NCI-H1930 (cell line): ENCODE data around the gene IPO13.
A peak's percentile ranks its signal among the peaks of the same experiment; 100 is the strongest.

Experiments
- DNase-seq, 2 experiments: peaks; one replicate each; lab custom pipeline; 2025; lab: John Stamatoyannopoulos, UW

The IPO13 gene

DNA sequence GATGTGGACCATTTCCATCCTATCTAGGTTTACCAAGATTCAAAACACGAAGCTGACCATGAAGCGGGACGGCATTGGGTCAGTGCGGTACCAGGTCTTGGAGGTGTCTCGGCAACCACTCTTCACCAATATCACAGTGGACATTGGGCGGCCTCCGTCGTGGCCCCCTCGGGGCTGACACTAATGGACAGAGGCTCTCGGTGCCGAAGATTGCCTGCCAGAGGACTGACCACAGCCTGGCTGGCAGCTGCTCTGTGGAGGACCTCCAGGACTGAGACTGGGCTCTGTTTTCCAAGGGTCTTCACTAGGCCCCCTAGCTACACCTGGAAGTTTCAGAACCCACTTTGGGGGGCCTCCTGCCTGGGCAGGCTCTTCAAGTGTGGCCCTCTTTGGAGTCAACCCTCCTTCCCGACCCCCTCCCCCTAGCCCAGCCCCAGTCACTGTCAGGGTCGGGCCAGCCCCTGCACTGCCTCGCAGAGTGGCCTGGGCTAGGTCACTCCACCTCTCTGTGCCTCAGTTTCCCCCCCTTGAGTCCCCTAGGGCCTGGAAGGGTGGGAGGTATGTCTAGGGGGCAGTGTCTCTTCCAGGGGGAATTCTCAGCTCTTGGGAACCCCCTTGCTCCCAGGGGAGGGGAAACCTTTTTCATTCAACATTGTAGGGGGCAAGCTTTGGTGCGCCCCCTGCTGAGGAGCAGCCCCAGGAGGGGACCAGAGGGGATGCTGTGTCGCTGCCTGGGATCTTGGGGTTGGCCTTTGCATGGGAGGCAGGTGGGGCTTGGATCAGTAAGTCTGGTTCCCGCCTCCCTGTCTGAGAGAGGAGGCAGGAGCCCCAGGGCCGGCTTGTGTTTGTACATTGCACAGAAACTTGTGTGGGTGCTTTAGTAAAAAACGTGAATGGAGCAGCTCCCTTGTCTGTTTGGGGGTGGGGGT, 43.8 kb downstream of the IPO13 start:
- no peak for DNase-seq

DNA sequence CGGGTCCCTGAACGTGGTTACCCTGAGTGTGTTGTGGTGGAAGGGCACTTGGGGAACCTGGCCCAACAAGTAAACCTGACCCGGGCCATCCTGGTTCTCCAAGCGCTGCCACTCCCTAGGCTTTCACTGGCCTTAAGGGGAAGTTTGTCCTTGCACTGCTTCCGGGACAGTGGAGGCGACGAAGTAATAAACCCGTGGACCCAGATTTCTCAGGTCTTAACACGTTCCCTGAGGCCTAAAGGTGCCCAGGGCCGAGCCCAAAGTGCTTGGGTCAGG, 44.4 kb downstream of the IPO13 start:
- DNase-seq: no peak

DNA sequence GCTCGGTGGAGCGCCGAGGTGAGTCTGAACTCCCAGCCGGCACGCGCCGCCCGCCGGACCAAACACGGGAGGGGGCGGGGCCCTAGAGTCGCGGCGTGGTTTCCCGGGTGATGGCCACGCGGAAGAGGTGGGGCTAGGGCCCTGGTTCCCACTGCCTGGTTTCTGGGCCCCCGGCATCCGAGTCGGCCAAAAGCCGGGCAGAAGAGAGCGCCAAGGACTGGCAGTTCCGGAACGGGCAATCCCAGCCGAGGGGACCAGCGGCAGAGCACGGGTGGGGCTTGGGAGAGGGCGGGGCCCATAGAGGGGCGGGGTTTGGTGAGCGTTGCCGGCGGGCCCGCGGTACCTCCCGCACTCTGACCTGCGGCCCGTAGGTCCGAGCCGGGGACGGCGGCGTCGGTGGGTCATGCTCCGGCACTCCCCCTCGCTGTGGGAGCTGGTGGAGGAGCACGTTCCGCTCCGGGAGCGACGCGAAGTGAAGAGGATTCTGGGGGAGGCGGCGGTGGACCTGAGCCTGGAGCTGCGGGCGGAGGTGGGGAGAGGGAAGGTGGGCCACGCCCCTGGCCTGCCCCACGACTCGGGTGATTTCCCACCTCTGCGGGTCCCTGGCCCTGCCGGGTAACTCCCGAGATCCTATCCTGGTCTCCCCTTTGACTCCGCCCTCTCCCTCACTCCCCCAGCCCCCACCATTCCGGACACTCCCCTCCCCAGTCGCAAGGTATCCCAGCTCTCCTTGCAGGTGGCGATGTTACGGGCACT, 44.9 kb downstream of the IPO13 start, which contains the start of gene CCDC24:
Gene CCDC24, plus strand, starts transcription at position 124 of the 756 bp plus-strand sequence. Its CDS starts 280 bp downstream, at position 404.
- peak; percentile 67 to 74 for DNase-seq

DNA sequence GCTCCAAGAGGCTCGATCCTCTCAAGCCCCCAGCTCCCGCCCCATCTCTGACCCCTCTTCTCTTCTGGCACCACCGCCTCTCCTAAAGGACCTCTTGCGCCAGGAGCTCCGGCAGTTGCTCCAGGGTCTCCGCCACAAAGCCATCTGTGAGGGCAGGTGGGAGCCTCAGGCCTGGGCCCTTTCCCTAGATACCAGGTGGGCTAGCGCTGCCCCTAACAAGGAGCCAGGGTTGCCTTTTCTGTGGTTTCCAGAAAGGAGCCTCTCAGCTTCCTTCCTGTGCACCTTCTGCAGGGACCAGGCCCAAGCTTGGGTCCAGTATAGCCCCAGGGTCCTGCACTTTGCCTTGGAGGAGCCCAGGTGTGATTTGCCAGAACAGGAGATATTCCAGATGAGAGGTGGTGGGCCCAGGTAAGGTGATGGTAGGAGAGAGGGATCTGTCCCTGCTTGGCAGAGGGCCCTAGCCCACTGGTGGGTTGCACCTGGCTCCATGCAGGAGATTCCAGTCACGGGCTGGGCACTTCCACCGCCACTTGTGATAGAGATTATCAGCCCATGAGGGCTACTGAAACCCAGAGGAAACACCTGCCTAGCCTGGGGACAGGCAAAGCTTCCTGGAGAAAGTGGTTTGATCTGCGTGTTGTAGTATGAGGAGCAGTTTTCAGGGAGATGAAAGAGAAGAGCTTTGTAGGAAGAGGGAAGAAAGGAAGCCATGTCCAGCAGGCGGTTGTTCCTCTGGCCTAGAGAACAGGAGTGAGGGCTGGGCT, 45.7 kb downstream of the IPO13 start:
- DNase-seq: no peak

DNA sequence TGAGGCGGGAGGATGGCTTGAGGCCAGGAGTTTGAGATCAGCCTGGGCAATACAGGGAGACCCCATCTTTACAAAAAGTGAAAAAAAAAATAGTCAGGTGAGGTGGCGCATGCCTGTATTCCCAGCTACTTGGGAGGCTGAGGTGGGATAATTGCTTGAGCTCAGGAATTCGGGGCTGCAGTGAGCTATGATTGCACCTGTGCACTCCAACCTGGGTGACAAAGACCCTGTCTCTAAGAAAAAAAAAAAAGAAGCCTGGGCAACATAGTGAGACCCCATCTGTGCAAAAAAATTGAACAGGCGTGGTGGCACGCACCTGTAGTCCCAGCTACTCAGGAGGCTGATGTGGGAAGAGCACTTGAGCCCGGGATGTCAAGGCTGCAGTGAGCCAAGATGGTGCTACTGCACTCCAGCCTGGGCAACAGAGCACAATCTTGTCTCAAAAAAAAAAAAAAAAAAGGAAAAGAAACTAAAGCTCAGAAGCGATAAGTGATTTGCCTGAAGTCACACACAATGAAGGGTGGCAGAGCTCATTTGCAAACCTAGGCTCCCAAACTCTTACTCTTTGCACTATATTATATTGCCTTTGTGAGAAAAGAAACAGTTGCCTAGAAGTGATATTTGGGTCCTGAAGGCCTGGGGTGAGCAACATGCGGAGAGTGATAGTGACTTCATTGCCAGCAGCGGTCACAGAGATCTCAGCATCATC, 46.6 kb downstream of the IPO13 start:
- DNase-seq: no peak

DNA sequence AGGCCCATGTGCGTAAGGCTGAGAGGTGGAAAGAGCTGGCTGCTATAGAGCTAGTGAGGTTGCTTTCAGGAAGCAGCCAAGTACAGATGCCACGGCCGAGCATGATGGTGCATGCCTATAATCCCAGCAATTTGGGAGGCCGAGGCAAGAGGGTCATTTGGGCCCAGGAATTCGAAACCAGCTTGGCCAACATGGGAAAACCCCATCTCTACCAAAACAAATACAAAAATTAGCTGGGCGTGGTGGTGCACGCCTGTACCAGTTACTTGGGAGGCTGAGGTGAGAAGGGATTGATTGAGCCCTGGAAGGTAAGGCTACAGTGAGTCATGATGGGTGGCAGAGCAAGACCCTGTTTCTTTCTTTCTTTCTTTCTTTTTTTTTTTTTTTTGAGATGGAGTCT, 47.3 kb downstream of the IPO13 start:
- no peak for DNase-seq

DNA sequence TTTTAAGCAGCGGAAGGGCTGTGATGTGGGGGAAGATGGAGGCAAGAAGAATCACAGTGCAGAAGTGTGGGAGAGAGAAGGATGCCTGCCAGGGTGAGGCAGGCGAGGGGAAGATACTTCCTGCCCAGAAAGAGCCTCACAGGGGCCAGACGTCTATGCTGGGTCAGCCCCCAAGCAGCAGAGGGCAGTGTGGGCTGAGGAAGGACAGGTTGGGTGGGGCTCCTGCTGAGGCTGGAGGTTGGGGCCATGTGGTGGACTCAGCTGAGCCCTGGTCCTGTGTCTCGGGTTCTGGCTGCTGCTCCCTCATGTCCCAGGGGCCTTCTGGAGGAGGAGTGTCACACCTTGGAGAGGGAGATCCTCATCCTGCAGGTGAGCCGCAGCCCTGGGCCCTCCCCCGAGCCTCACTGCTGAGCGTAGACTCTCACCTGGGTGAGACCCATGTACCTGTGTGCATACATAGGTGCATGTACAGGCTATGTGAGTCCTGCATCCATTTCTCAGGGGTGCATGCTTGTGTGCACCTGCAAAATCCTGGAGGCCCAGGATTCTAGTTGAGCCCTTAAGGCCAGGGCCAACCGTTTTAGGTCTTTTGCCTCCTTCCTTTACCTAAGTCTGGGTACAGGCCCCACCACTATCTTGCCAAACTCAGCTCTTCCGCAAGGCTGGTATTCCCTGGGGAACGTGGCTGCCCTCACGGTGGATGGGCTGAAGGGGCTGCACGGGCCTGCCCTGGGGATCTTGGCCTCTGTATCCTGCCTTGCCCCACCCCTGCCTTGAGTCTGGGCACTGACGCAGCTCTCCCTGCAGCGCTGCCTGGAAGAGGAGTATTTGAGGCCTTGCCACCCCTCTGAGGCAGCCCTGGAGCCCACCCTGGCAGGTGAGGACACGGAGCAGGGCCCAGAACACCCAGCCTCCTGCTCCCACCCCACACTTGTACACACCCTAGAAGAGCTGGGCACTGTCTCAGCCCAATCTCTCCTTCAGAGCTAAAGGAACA, 48.3 kb downstream of the IPO13 start:
- DNase-seq: peak in 1 of 2 experiments; percentile 17

DNA sequence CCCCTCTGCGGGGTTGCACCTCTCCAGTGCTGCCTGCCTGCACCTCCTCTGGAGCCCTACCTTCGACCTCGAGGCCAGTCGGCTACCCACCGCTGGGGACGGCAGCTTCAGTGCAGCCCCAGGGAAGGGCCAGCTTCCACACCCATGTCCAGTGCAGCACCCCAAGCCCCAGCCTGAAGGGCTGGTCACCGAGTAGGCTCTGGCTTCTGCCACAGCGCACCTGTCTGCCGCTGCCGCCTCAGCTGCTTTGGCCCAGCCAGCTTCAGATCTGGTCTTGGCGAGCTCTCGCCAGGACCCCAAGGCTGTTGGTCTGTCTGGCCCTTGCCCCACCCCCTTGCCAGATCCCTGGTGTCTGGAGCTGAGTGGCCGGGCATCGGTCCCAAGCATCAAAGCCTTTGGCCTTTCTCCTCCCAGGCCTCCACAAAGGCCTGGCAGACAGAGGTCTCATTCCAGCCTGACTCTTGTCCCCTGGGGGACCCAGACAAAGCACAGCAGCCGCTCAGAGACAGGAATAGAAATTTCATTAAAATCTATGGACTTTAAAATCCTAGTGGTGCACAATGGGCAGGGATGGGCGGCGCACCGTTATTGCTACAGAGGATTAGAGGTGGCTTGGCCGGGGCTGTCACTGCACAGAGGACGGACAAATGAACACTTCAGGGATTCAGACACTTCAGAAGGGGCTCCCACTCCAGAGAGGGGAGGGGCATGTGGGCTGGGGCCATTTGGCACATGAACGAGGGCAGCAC, 49.4 kb downstream of the IPO13 start:
- no peak for DNase-seq

DNA sequence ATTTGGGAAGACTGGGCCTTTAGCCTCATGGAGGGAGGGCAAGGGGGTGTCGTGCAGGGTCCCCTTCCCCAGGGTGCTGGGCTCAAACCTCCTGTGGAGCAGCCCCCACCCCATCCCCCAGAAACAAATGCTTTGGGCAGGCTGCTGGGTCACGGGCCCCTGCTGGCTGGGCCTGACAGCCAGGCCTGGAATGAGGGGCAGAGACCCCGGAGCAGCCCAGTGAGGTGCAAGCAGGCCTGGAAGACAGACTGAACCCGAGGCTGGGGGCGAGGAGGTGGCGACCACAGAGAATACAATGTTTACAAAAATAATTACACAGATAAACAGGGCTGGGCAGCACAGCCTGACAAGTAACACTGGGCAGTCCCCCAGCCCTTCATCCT, 50.0 kb downstream of the IPO13 start:
- no peak for DNase-seq

DNA sequence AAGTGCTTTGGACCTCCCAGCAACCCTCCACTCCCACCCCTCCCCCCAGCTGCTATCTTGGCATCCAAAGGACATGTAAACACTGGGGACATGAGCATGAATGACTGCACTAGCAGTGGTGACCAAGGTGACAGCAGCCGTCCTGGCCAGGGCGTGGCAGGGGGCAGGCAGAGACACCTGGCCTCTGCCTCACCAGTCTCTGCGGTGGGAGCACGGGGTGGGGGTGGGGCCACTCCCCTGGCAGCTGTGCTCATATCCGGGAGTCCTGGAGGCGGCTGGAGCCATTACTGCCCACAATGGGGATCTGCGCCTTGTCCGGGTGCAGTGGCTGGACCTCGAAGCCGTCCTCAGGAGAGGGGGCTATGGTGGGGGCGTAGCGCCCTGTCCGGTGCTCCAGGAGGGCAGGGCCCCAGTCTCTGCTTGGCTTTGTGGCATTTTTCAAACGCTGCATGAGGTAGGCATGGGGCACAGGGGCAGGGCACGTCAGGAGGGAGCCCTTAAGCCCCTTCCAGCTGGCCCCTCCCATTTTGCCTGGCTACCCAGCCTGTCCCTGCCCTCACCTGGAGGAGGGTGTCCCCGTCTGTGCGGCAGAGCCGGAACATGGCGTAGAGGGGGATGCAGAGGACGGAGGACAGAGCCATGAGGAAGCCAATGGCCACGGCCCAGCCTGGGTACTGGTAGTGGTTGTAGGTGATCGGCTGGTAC, 50.7 kb downstream of the IPO13 start:
- no peak for DNase-seq

DNA sequence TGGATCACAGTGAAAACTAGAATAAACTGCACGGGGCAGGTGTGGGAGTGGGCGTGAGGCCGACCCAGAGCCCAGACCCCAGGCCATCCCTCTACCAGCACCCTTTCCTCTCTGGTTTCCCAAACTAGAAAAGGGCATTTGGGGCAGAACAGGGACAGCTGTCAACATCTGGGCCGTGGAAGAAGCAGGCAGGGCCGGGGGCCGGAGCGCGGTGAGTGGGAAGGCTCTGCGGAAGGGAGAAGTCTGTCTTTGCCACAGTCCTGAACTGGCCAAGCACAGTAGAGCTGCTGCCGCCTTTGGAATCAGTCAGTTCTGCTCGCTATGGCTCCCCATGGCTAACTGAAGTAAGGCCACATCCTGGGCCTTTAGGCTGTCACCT, 51.2 kb downstream of the IPO13 start:
- DNase-seq: no peak

DNA sequence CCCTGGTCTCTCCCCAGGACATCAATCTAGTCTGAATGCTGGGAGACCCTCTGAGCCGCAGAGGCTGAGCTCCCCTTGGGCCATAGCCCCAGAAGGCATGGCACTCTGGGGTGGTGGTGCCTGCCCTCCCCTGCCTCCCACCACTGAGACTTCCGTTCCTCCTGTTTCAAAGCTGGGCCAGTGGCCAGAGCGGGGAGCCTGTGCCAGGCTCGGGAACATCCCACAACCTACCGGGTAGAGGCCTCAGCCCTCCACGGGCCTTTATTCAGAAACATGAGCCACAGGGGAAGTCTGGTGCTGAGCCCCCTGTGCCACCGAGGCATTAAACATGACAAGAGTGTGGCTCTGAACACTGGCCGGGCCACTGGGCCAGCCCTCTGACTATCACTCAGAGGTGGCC, 52.7 kb downstream of the IPO13 start:
- no peak for DNase-seq

DNA sequence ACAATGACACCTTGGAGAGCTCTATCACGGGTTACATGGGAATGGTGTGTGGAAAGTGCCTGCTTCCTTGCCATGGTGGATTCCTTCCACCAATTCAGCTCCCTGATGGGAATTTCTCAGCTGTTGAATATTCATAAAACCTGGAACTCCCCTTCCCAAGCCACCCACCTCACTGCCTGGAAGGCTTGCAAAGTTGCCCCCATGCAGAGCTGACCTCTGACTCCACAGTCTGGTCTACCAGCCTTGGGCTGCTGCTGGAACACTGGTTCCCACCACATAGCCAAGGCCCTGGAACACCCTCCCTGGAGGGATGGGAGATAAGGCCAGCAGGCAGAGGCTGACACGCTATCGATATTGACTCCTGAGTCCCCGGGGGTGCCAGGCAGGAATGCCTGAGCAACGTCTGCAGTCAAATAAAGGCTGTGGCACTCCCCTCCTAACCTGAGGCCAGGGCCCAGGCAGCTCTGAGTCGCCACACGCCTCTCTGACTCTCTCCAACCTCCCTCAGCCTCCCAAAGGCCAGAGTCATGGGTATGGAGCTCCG, 53.4 kb downstream of the IPO13 start:
- no peak for DNase-seq

DNA sequence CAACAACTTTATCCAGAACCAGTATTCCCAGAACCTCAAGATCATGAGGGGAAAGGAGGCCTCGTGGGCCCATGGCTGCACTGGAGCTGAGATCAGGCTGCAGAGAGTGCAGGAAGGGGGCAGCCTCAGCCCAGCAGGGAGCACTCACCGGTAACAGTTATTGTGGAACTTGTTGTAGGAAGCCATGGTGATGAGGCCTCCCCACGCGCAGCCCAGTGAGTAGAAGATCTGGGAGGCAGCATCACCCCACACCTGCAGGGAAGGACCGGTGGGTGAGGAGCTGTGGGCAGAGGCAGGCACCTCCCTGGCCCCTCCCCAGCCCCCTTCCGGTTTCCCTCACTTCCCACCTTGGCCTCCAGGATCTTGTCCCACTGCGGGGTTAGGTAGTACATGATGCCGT, 55.4 kb downstream of the IPO13 start:
- no peak for DNase-seq

DNA sequence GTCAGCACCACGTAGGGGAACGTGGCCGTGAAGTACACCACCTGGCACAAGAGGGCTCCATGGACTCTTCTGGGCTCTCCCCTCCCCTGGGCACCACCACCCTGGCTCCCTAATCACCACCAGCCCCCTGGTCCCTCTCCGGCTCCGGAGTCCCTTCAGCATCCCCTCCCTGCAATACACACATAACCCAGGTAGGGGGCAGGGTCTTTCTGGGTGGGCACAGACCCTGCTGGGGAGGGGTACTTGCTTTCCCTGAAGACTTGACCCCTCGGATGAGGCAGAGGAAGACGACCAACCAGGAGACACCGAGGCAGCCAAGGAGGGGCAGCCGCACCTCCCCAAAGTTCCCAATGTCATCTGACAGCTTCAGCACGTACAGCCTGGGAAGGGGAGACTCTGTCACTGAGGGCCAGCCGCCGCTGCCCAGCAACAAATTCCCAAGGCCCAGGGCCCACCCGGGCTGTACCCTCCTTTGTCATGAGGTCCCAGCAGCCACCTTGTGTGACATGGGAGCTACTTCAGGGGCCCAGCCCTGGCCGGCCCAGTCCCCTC, 55.9 kb downstream of the IPO13 start:
- DNase-seq: no peak

DNA sequence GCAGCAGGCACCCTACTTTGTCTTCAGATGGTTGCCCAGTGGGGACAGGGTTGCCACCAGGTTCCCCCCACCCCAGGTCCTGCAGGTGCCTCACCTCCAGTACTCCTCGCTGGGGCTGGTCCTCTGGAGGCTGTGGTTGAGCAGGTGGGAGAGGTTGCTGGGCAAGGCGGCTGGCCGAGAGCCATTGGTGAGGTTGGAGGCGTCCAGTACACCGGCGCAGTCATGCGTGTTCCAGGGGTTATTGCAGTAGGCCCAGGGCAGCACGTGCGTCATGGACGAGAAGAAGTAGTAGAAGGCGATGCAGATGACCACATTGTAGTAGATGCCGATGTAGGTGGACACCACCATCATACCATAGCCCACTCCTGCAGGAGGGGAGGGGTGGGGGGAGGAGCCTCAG, 61.5 kb downstream of the IPO13 start:
- no peak for DNase-seq

DNA sequence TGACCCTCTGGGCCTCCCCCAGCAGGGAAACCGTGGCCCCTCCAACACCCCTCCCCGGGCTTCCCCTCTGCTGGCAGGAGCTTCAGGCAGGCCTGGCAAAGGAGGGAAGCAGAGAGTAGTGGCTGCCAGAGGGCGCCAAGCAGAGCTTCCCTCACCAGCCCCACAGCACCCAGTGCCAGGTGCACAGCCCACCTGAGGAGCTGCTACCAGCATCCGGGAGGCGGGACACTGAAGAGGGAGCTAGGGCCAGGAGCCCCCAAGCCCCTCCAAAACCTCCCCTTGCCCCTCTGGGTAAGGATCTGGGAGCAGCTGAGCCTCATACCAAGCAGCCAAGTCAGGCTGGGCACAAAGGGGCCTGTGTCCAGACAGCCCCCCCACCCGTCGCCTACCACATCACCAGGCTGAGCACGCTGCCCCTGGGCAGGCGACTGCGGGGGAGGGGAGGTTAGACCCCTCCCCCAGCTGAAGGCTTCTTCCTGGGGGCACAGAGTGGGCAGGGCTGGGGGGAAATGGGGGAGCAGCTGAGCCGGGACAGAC, 64.3 kb downstream of the IPO13 start:
- DNase-seq: no peak

DNA sequence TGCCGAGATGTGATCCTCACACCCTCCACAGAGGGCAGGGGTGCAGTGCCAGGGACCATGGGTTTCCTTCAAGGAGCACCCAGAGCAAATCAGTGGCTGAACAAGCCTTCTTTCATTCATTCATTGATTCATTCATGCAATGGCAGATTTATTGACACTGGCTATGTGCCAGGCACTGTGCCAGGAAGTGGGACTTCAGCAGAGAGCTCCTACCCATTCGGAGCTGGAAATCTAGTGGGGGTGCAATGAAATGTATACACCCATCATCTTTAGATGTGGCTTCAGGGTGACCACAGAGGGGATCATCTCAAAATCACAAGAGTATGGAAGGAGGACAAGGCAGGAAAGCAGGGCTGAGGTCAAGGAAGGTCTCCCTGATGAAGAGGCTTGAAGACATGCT, 65.7 kb downstream of the IPO13 start:
- DNase-seq: no peak
